HEK293 (cell line): ENCODE measurements around the gene STX1B.
A peak's percentile ranks its signal among the peaks of the same experiment; 100 is the strongest.

Source experiments
- CTCF ChIA-PET: fragments of 350-600 bp; formaldehyde crosslinking; extraction: SDS; loops from one replicate; lab custom pipeline; 2021; ENCODE audit warnings: antibody characterized with exemption; lab: Yijun Ruan, JAX
- POLR2A ChIA-PET: fragments of 300-600 bp; formaldehyde crosslinking; extraction: SDS; loops from one replicate; lab custom pipeline; 2020; ENCODE audit warnings: antibody characterized with exemption, inconsistent platforms; lab: Yijun Ruan, JAX
- H3K27ac ChIP-seq: fragments of 200-500 bp; sonication (Bioruptor generic); 2 replicates; pipeline ENCODE4 v1.5.1; 2014; ENCODE audit warnings: low read depth, low read length, control low read depth, inconsistent platforms; ENCODE audit errors: extremely low read depth
- H3K36me3 ChIP-seq, 2 experiments: fragments of 200-500 bp in 1 of 2; sonication (Bioruptor generic) in 1 of 2; 1 replicate in 1 of 2; 2 replicates in 1 of 2; pipeline ENCODE4 v1.5.1; 2014 to 2017; ENCODE audit warnings: inconsistent platforms in 2 of 2, low read length in 2 of 2; ENCODE audit not compliant: control insufficient read depth in 2 of 2, insufficient read depth in 1 of 2
- H3K4me1 ChIP-seq: fragments of 200-500 bp; sonication (Bioruptor generic); 2 replicates; pipeline ENCODE4 v1.5.1; 2014; ENCODE audit warnings: mild to moderate bottlenecking, low read length, inconsistent platforms; ENCODE audit not compliant: control insufficient read depth, insufficient read depth
- H3K4me3 ChIP-seq: 2 replicates; pipeline ENCODE4 v1.5.1; 2011; ENCODE audit warnings: low read depth, mild to moderate bottlenecking, control low read depth, low read length, moderate library complexity
- H3K9me3 ChIP-seq: fragments of 200-500 bp; sonication (Bioruptor generic); 2 replicates; pipeline ENCODE4 v1.5.1; 2014; ENCODE audit warnings: low read depth, low read length, inconsistent platforms; ENCODE audit not compliant: control insufficient read depth, insufficient read depth
- AEBP2 ChIP-seq: fragments of 450-650 bp; formaldehyde crosslinking; IDR thresholded peaks from 2 replicates; pipeline ENCODE4 v1.5.1; 2016; ENCODE audit warnings: missing biosample characterization, missing genetic modification characterization, borderline replicate concordance
- FEZF1 ChIP-seq: fragments of 450-650 bp; formaldehyde crosslinking; IDR thresholded peaks from 2 replicates; pipeline ENCODE4 v1.5.1; 2016; ENCODE audit warnings: missing biosample characterization, missing genetic modification characterization
- HIC1 ChIP-seq: fragments of 450-650 bp; formaldehyde crosslinking; IDR thresholded peaks from 2 replicates; pipeline ENCODE4 v1.5.1; 2016; ENCODE audit warnings: missing biosample characterization, missing genetic modification characterization
- IKZF3 ChIP-seq: fragments of 450-650 bp; IDR thresholded peaks from 2 replicates; pipeline ENCODE4 v1.5.0; 2018; ENCODE audit warnings: missing biosample characterization, mild to moderate bottlenecking, missing genetic modification characterization, moderate library complexity
- KLF16 ChIP-seq: fragments of 450-650 bp; formaldehyde crosslinking; IDR thresholded peaks from 2 replicates; pipeline ENCODE4 v1.5.1; 2017; ENCODE audit warnings: missing biosample characterization, missing genetic modification characterization
- MZF1 ChIP-seq: fragments of 450-650 bp; formaldehyde crosslinking; IDR thresholded peaks from 2 replicates; pipeline ENCODE4 v1.5.1; 2017; ENCODE audit warnings: missing biosample characterization, missing genetic modification characterization, borderline replicate concordance
- PATZ1 ChIP-seq: fragments of 450-650 bp; formaldehyde crosslinking; IDR thresholded peaks from 2 replicates; pipeline ENCODE4 v1.5.1; 2016; ENCODE audit warnings: missing biosample characterization, missing genetic modification characterization
- PRDM6 ChIP-seq: fragments of 450-650 bp; formaldehyde crosslinking; IDR thresholded peaks from 2 replicates; pipeline ENCODE4 v1.5.1; 2017; ENCODE audit warnings: missing biosample characterization, missing genetic modification characterization
- REPIN1 ChIP-seq: fragments of 450-650 bp; formaldehyde crosslinking; IDR thresholded peaks from 2 replicates; pipeline ENCODE4 v1.5.1; 2017; ENCODE audit warnings: missing biosample characterization, missing genetic modification characterization, low read depth
- YY2 ChIP-seq: fragments of 450-650 bp; formaldehyde crosslinking; IDR thresholded peaks from 2 replicates; pipeline ENCODE4 v1.5.1; 2016; ENCODE audit warnings: missing biosample characterization, missing genetic modification characterization
- ZFHX2 ChIP-seq: fragments of 450-650 bp; formaldehyde crosslinking; conservative IDR thresholded peaks from 2 replicates; pipeline ENCODE4 v1.5.1; 2016; ENCODE audit warnings: missing biosample characterization, missing genetic modification characterization
- ZIC2 ChIP-seq: fragments of 450-650 bp; formaldehyde crosslinking; IDR thresholded peaks from 2 replicates; pipeline ENCODE4 v1.5.1; 2016; ENCODE audit warnings: missing biosample characterization, missing genetic modification characterization
- ZNF10 ChIP-seq: fragments of 450-650 bp; formaldehyde crosslinking; IDR thresholded peaks from 2 replicates; pipeline ENCODE4 v1.5.1; 2017; ENCODE audit warnings: missing biosample characterization, missing genetic modification characterization
- ZNF449 ChIP-seq: fragments of 450-650 bp; formaldehyde crosslinking; IDR thresholded peaks from 2 replicates; pipeline ENCODE4 v1.5.1; 2017; ENCODE audit warnings: missing biosample characterization, mild to moderate bottlenecking, missing genetic modification characterization, moderate library complexity
- ZNF488 ChIP-seq: fragments of 450-650 bp; formaldehyde crosslinking; IDR thresholded peaks from 2 replicates; pipeline ENCODE4 v1.5.1; 2016; ENCODE audit warnings: missing biosample characterization, missing genetic modification characterization
- ZNF529 ChIP-seq: fragments of 450-650 bp; formaldehyde crosslinking; IDR thresholded peaks from 2 replicates; pipeline ENCODE4 v1.5.1; 2017; ENCODE audit warnings: missing genetic modification characterization, missing biosample characterization; ENCODE audit not compliant: insufficient replicate concordance
- ZNF645 ChIP-seq: fragments of 450-650 bp; formaldehyde crosslinking; IDR thresholded peaks from 2 replicates; pipeline ENCODE4; 2016; ENCODE audit warnings: missing biosample characterization, missing genetic modification characterization
- ZNF777 ChIP-seq: fragments of 450-650 bp; formaldehyde crosslinking; IDR thresholded peaks from 2 replicates; pipeline ENCODE4 v1.5.1; 2017; ENCODE audit warnings: missing biosample characterization, missing genetic modification characterization, borderline replicate concordance

STX1B gene

GRCh38 chr16:30984669-30985400 lies 25.6 kb downstream of the STX1B start, which contains the start of gene HSD3B7 (continued):
- TF ChIP-seq PRDM6 (tag by site-specific recombination) (no peak), IKZF3 (tag by site-specific recombination) (peak; percentile 81), ZNF449 (tag by site-specific recombination) (peak; percentile 71), MZF1 (tag by site-specific recombination) (no peak), ZIC2 (tag by site-specific recombination) (peak; percentile 49), REPIN1 (tag by site-specific recombination) (no peak), ZNF488 (tag by site-specific recombination) (no peak), ZFHX2 (tag by site-specific recombination) (peak; percentile 80), ZNF645 (tag by site-specific recombination) (no peak), KLF16 (tag by site-specific recombination) (0 out of 2 replicates have a peak, but pooled peaks have one; percentile 46), AEBP2 (no peak), FEZF1 (tag by site-specific recombination) (no peak), ZNF529 (tag by site-specific recombination) (no peak)

- no peak overlapping the region for H3K4me3 ChIP-seq
- H3K36me3 ChIP-seq, result peaks cover 0 to 81% of the 10 kb centered on the region in 2 experiments; a peak in 2 of 3 replicates
- H3K4me1 ChIP-seq, result no peaks in the 10 kb centered on the region
- no peak overlapping the region for H3K27ac ChIP-seq
- ChIA-PET CTCF (interaction anchor here (0.5 to 4.2 kb wide), 52 partner anchors 9 to 1174 kb away, joined by 3 to 25 read pairs (median 4); partner anchors contain the start of genes ARMC5, KAT8, PAGR1 and STX4), POLR2A (interaction anchor here (0.6 to 2.9 kb wide), 15 partner anchors 11 to 1169 kb away, joined by 3 to 13 read pairs (median 3); partner anchors contain the start of genes FUS, KAT8, PAGR1 and ZNF646)
- TF ChIP-seq ZNF10 (tag by site-specific recombination) (0 out of 2 replicates have a peak, but pooled peaks have one; percentile 32), ZNF777 (tag by site-specific recombination) (no peak), PATZ1 (tag by site-specific recombination) (peak; percentile 67), YY2 (tag by site-specific recombination) (no peak), HIC1 (tag by site-specific recombination) (no peak)
- no peaks in the 10 kb centered on the region for H3K9me3 ChIP-seq
These were observed 26.4 kb downstream of the STX1B start for GRCh38 chr16:30983898-30984610.
